ENCODE measurements around the gene GRK2. TPM values are rescaled to one million over a fixed set of nuclear protein-coding genes. Genes with fewer than 3 reads are reported as not detected.

GRK2 gene
- total RNA-seq, 1 experiment from 2014 or later = 49.7 TPM

GRCh38 chr11:67261946-67262681 lies 4.2 kb upstream of the GRK2 start:
- DNase-seq = peak in 1 of 2 experiments; percentile 19
- Histone ChIP-seq H3K27ac (no peak overlapping the region), H3K4me1 (peaks cover 2% of the 10 kb centered on the region; the same call in 1 of the 2 replicates), H3K9me3 (replicated peaks) (no peaks in the 10 kb centered on the region), H3K27me3 (no peaks in the 10 kb centered on the region), H3K36me3 (no peaks in the 10 kb centered on the region), H3K4me3 (peak overlapping the region; percentile 56)

GRCh38 chr11:67262731-67263675 lies 3.3 kb upstream of the GRK2 start:
- Histone ChIP-seq H3K36me3 (peaks cover 1% of the 10 kb centered on the region; the same call in 1 of the 2 replicates), H3K9me3 (replicated peaks) (no peaks in the 10 kb centered on the region), H3K27ac (no peak overlapping the region), H3K27me3 (no peaks in the 10 kb centered on the region), H3K4me1 (peaks cover 2% of the 10 kb centered on the region; the same call in 1 of the 2 replicates), H3K4me3 (no peak overlapping the region)
- DNase-seq = peak; percentile 78 to 86

- no peak overlapping the region for H3K27ac ChIP-seq
- no peak overlapping the region for H3K4me3 ChIP-seq
- peaks cover 2% of the 10 kb centered on the region; the same call in 1 of the 2 replicates for H3K4me1 ChIP-seq
- H3K27me3 ChIP-seq = no peaks in the 10 kb centered on the region
- H3K36me3 ChIP-seq = peaks cover 7% of the 10 kb centered on the region
- H3K9me3 ChIP-seq (replicated peaks) = no peaks in the 10 kb centered on the region
- DNase-seq = no peak
Measured at GRCh38 chr11:67264260-67264659, 2.0 kb upstream of the GRK2 start.

GRCh38 chr11:67264877-67265632 lies 1.2 kb upstream of the GRK2 start:
- no peaks in the 10 kb centered on the region for H3K9me3 ChIP-seq (replicated peaks)
- no peak overlapping the region for H3K4me3 ChIP-seq
- peaks cover 7% of the 10 kb centered on the region for H3K36me3 ChIP-seq
- H3K27me3 ChIP-seq = no peaks in the 10 kb centered on the region
- no peak overlapping the region for H3K27ac ChIP-seq
- no peak for DNase-seq
- peaks cover 2% of the 10 kb centered on the region; the same call in 1 of the 2 replicates for H3K4me1 ChIP-seq

GRCh38 chr11:67265633-67266448 lies 432 bp upstream of the GRK2 start:
- no peaks in the 10 kb centered on the region for H3K9me3 ChIP-seq (replicated peaks)
- no peak overlapping the region for H3K27ac ChIP-seq
- no peaks in the 10 kb centered on the region for H3K27me3 ChIP-seq
- H3K36me3 ChIP-seq = peaks cover 7% of the 10 kb centered on the region
- H3K4me1 ChIP-seq = peaks cover 2% of the 10 kb centered on the region; the same call in 1 of the 2 replicates
- peak; percentile 50 to 66 for DNase-seq
- peak overlapping the region; percentile 40; the same call in 1 of the 2 replicates for H3K4me3 ChIP-seq

GRCh38 chr11:67267188-67268080 lies 1.2 kb downstream of the GRK2 start:
- Histone ChIP-seq H3K36me3 (peaks cover 7% of the 10 kb centered on the region), H3K27ac (no peak overlapping the region), H3K9me3 (replicated peaks) (no peaks in the 10 kb centered on the region), H3K4me3 (peak overlapping the region; percentile 89), H3K27me3 (no peaks in the 10 kb centered on the region), H3K4me1 (no peaks in the 10 kb centered on the region; the same call in 1 of the 2 replicates)
- DNase-seq = peak in 1 of 2 experiments; percentile 15

GRCh38 chr11:67268081-67268961 lies 2.0 kb downstream of the GRK2 start:
- H3K4me3 ChIP-seq = no peak overlapping the region
- no peaks in the 10 kb centered on the region for H3K4me1 ChIP-seq
- peaks cover 7% of the 10 kb centered on the region for H3K36me3 ChIP-seq
- H3K27me3 ChIP-seq = no peaks in the 10 kb centered on the region
- no peaks in the 10 kb centered on the region for H3K9me3 ChIP-seq (replicated peaks)
- no peak for DNase-seq
- H3K27ac ChIP-seq = no peak overlapping the region

GRCh38 chr11:67268962-67269268 lies 2.6 kb downstream of the GRK2 start:
- Histone ChIP-seq H3K27ac (no peak overlapping the region), H3K27me3 (no peaks in the 10 kb centered on the region), H3K36me3 (peaks cover 7% of the 10 kb centered on the region), H3K4me3 (no peak overlapping the region), H3K4me1 (no peaks in the 10 kb centered on the region), H3K9me3 (replicated peaks) (no peaks in the 10 kb centered on the region)
- no peak for DNase-seq

- H3K27me3 ChIP-seq = no peaks in the 10 kb centered on the region
- H3K9me3 ChIP-seq (replicated peaks) = no peaks in the 10 kb centered on the region
- no peak overlapping the region for H3K4me3 ChIP-seq
- H3K4me1 ChIP-seq = no peaks in the 10 kb centered on the region
- H3K27ac ChIP-seq = no peak overlapping the region
- DNase-seq = no peak
- peaks cover 7% of the 10 kb centered on the region for H3K36me3 ChIP-seq
Measured at GRCh38 chr11:67269401-67270255, 3.4 kb downstream of the GRK2 start.

- Histone ChIP-seq H3K27ac (no peak overlapping the region), H3K36me3 (peaks cover 7% of the 10 kb centered on the region), H3K4me1 (no peaks in the 10 kb centered on the region), H3K4me3 (no peak overlapping the region), H3K9me3 (replicated peaks) (no peaks in the 10 kb centered on the region), H3K27me3 (no peaks in the 10 kb centered on the region)
- no peak for DNase-seq
Measured at GRCh38 chr11:67270256-67271204, 4.3 kb downstream of the GRK2 start.

GRCh38 chr11:67271205-67271540 lies 4.9 kb downstream of the GRK2 start:
- H3K27ac ChIP-seq = no peak overlapping the region
- H3K9me3 ChIP-seq (replicated peaks) = no peaks in the 10 kb centered on the region
- H3K4me3 ChIP-seq = no peak overlapping the region
- H3K4me1 ChIP-seq = peaks cover 3% of the 10 kb centered on the region
- DNase-seq = no peak
- peaks cover 7% of the 10 kb centered on the region for H3K36me3 ChIP-seq
- H3K27me3 ChIP-seq = no peaks in the 10 kb centered on the region
